ENCODE measurements around the gene GAD2.

GAD2 gene

DNA sequence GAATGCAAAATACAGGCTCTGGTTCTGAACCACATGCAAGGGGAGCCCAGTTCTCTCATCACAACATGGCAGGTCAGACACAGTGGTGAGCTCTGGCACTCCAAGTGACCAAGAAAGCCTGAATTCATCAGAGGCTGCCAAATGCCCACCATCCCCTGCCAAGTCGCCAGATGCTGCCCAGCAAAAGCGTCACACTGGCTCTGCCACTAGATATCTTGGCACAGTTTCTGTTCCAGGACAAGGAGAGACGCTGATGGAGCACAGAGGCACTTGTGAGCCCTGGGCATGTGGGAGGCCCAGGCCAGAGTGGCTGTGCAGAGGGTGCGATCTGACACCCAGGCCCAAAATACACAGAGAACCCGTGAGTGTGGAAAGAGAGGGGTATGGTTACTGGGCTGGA is 57.8 kb downstream of the GAD2 start:
- no peak overlapping the region for H3K4me3 ChIP-seq (ENCODE audit: low read length)
- DNase-seq (ENCODE audit: low read depth) = no peak
- TF ChIP-seq, protein P1, sequence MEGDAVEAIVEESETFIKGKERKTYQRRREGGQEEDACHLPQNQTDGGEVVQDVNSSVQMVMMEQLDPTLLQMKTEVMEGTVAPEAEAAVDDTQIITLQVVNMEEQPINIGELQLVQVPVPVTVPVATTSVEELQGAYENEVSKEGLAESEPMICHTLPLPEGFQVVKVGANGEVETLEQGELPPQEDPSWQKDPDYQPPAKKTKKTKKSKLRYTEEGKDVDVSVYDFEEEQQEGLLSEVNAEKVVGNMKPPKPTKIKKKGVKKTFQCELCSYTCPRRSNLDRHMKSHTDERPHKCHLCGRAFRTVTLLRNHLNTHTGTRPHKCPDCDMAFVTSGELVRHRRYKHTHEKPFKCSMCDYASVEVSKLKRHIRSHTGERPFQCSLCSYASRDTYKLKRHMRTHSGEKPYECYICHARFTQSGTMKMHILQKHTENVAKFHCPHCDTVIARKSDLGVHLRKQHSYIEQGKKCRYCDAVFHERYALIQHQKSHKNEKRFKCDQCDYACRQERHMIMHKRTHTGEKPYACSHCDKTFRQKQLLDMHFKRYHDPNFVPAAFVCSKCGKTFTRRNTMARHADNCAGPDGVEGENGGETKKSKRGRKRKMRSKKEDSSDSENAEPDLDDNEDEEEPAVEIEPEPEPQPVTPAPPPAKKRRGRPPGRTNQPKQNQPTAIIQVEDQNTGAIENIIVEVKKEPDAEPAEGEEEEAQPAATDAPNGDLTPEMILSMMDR (conservative IDR thresholded peaks at IDR 0.05; ENCODE audit: low read depth, low read length) = no peak

DNA sequence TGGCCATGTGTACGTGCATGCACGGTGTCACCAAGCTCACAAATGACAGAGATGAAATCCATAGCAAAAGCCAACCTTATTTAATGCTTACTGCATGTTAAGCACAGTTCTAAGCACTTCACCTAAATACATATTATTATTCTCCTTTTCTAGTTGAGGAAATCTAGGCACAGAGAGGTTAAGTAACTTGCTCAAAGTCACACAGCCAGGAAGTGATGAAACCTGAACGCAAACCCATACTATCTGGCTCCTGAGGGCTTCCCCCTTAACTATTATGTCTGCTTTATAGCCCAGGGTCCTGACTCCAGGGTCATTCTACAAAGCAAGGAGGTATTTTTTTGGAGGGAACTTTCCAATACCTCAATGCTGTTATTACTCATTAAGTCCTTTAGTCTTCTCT is 61.7 kb downstream of the GAD2 start:
- DNase-seq (ENCODE audit: low read depth) = no peak
- TF ChIP-seq, protein P1 (conservative IDR thresholded peaks at IDR 0.05; ENCODE audit: low read depth, low read length) = no peak
- no peak overlapping the region for H3K4me3 ChIP-seq (ENCODE audit: low read length)

DNA sequence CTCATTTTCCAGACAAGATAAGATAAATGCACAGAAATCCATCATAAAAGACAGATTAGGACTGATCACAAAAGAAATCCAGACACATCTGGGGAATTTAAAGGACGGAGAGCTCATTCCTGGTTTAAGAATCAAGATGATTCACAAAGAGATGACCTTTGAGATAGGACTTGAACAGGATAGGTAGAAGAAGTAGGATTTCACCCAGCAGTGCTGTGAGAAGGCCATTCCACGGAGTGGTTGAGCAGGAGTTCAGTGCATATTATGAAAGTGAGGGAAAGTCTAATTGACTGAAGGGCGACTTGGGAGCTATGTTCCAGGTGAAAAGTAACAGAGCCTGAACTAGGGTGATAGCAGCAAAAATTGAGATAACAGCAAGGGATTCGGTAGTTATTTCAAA is 73.7 kb downstream of the GAD2 start:
- H3K4me3 ChIP-seq (ENCODE audit: low read length) = no peak overlapping the region
- DNase-seq (ENCODE audit: low read depth) = no peak
- TF ChIP-seq, protein P1 (conservative IDR thresholded peaks at IDR 0.05; ENCODE audit: low read depth, low read length) = no peak

DNA sequence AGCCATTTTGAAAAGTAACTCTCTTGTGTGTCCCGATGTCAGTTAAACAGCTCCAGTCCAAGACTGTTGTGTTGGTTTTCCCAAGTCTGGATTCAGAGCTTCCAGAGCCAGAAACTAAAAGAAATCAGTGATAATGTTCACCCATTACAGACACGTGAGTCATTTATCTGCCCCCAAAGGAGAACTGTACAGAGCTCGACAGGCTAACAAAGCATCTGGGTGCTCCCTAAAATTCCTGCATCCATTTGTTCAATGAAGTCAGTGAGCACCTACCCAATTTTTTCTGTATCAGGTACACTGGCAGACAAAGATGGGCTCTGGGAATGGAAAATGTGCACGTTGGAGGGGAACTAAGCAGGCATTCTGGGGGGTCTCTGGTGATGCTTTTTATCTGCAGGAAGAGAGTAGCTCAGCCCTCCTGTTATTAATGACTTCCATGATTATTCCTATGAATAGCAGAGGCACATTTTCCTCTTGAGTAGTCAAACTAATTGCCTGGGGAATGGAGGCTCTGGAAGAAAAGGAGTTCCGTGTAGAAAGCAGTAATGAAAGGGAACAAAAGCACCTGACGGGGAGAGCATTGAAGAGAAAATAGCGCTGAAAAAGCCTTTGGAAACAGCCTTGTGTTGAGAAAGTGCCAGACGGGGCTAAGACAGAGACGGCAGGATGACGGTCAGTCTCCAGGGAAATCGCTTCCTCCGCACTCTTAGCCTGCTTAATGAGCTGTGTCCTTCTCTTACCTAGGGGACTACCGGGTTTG is 75.3 kb downstream of the GAD2 start:
- TF ChIP-seq, protein P1 (conservative IDR thresholded peaks at IDR 0.05; ENCODE audit: low read depth, low read length) = no peak
- no peak for DNase-seq (ENCODE audit: low read depth)
- no peak overlapping the region for H3K4me3 ChIP-seq (ENCODE audit: low read length)

DNA sequence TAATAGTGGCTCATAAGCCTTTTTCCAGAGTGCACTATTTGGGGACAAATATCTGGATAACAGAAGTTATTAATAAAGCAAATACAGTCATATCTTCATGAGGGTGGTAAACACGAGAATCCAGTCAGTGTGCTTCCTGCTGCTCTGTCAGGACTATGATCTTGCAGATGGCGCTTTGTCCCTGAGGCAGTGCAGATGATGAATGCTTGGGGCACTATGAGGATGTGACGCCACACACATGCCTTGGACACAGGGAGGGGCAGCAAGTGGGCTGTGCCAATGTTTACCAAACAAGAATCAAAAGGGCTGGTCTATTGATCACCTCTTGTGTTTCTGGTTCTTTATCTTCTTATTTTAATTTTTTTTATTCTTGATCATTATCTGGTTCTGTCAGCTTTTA is 79.8 kb downstream of the GAD2 start:
- TF ChIP-seq, protein P1 (conservative IDR thresholded peaks at IDR 0.05; ENCODE audit: low read depth, low read length) = no peak
- no peak overlapping the region for H3K4me3 ChIP-seq (ENCODE audit: low read length)
- no peak for DNase-seq (ENCODE audit: low read depth)

DNA sequence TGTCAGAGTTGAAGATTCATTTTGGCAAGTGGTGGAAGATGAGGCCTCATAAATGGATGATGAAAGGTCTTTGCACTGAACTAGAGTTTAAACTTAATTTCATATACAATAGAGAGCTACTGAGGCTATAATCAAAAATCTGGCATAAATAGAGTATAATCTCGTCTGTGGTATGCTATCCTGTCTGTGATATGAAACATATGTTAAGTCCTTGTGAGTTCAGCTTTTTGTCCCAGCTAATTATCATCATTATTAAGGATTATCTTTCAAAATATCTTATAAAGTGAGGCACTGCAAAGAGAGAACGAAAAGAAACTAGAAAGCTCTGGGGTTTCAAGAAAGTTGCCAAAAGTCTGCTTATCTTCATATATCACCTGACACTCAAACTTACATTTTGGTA is 83.4 kb downstream of the GAD2 start:
- no peak overlapping the region for H3K4me3 ChIP-seq (ENCODE audit: low read length)
- TF ChIP-seq, protein P1 (conservative IDR thresholded peaks at IDR 0.05; ENCODE audit: low read depth, low read length) = no peak
- no peak for DNase-seq (ENCODE audit: low read depth)

DNA sequence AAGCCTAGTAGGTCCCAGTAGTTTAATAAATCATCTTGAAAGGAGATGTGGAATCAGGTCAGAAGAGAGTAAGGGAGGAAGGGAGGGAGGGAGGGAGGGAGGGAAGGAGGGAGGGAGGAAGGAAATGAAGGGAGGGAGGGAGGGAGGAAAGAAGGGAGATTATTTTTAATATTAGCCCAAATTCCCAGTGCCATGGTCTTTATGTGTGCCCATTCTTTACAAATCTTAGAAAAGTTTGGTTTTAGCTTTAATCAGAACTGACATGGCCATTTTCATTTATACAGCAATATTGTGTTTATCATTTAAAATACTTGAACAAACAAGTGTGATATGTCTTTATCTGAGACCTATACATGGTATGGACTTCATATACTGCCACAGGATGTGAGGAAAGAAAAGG is 86.8 kb downstream of the GAD2 start:
- DNase-seq (ENCODE audit: low read depth) = no peak
- no peak overlapping the region for H3K4me3 ChIP-seq (ENCODE audit: low read length)
- TF ChIP-seq, protein P1 (conservative IDR thresholded peaks at IDR 0.05; ENCODE audit: low read depth, low read length) = no peak

Measured in retinal pigment epithelial cell (primary cell).